ENCODE results near the gene DSTN. TPM values are rescaled to one million over a fixed set of nuclear protein-coding genes. Genes with fewer than 3 reads are reported as not detected.

The DSTN gene
- polyA plus RNA-seq, 5 donors, result 340 to 394 (median 376) TPM

- peak; percentile 67 to 77 for DNase-seq
These were observed 26.9 kb upstream of the DSTN start for GRCh38 chr20:17542993-17543412.

DNA sequence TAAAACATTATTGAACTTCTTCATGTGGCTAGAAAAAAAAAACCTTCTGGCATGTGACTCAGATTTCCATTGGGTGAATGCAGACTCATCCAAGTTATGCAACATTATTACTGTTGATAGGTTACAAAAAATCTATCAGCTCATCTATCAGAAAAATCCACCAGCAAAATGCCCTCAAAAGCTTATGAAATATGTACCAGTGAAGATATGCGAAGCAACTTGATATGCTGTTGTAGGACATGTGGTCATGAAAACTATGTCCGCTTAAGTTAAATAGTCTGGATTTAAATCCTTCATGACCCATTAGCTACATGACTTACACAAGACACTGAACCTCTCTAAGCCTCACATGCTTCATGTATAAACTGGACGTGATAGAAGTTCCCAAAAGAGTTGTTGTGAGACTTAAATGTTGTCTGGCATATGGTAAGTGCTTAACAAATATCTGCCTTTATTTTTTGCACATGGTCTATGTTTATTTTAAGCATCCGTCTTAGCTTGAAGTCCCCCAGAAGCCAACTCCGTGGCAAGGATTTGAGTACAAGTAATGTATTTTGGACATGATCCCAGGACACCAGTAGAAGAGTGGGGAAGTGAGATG lies 26.2 kb upstream of the DSTN start:
- DNase-seq, result peak; percentile 76 to 87

DNA sequence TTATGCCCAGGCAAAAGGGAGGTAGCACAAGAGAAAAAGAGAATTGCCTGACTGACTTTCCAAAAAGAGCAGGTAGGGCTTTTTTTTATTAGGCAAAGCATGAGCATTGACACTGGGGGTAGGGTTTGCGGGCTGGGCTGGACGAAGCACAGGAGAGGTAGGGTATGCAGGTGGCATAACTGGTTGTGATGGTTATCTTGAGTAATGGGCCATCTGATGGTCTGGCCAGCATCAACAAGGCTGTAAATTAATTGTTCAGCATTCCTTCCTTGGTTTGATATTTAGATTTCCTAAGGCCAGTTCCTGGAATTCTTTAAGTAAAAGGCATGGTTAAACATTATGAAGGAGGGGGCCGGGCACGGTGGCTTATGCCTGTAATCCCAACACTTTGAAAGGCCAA lies 24.7 kb upstream of the DSTN start:
- DNase-seq, result no peak

- no peak for DNase-seq
These were observed 20.7 kb upstream of the DSTN start for GRCh38 chr20:17549131-17549530.

- DNase-seq, result no peak
These were observed 14.8 kb upstream of the DSTN start for GRCh38 chr20:17555106-17555505.

DNA sequence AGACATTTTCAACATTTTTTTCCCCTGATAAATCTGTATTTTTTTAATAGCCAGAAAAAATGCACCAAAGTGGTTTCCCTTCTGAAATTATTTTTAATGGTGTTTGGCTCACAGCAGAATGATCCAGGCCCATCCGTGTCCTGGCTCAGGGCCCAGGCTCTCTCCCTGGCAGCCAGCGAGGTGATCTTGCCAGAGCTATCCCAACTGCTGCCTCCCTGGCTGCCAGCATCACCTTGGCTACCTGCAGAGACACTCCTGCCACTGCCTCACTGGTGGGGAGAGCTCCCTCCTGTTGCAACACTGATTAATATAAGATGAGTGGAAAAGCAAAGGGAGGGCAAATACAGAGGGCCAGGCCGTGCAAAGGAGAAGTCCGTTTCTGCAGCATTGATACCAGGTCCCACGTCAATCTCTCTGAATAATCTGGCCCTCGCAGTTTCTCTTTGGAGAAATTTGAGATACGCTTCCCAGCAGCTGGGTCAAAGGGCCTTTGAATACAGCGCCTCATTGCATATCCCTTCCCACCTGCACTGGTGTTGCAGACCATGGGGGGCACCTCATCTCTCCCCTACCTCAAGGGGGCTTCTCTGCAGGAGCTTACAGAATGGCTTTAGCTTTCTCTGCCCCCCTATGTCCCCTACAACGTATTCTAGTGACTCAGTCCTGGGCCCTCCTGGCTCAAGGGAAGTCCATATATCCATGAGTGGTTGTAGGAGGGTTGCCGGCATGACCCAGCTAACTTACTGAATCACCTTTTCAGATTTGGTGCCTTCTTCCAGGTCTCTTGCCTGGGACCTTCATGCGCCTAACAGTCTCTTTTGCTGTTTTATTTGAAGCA lies 12.8 kb upstream of the DSTN start:
- no peak for DNase-seq

DNA sequence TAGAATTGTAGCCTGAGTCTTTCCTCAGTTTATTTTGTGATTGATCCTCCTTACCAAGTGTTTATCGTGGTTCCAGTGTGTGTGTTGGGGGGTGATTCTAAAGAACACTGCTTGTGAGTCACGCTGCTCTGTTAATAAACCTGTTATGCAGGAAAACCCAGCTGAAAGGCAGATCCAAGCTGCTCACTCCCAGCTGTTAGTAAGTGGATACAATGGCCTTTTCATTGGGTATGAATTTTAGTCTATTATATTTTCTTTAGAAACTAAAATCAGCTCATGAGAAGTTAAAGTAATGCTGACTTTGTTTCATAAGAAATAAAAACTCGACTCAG lies 12.2 kb upstream of the DSTN start:
- no peak for DNase-seq

DNA sequence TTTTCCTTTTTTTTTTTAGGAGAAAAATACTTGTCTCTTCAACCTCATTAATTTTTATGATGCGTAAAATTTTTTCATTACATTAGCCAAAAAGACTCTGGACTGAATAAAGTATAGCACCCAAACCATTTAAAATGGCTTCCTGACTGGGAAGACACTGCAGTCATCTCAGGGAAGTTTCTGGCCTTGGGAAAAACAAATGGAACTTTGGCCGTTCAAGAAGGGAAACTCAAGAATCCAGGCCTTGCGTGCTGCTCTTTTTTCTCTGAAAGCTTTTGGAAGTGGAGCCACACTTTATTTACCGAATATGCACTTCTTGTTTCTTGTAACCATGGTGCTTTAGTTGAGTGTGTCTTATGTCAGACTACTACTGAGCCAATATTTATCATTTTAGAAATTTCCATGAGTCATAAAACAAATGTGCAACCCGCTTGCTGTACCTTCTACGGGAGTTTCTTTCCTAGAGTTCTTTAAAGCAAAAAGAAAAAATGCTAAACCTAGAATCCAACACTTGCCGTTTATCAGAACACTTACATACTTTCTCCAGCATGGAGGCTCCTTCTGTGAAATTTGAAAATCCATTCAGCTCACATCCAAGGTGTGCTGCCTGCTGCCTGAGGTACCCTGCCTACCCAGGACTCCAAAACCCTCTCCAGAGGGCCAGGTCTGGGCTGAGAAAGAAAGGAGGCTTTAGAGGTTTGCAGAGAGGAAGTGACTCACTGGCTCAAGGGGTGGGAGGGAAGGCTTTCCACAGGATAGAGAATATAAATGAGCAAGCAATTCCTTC lies 11.5 kb upstream of the DSTN start:
- no peak for DNase-seq

- DNase-seq, result no peak
These were observed 11.0 kb upstream of the DSTN start for GRCh38 chr20:17558941-17559304.

DNA sequence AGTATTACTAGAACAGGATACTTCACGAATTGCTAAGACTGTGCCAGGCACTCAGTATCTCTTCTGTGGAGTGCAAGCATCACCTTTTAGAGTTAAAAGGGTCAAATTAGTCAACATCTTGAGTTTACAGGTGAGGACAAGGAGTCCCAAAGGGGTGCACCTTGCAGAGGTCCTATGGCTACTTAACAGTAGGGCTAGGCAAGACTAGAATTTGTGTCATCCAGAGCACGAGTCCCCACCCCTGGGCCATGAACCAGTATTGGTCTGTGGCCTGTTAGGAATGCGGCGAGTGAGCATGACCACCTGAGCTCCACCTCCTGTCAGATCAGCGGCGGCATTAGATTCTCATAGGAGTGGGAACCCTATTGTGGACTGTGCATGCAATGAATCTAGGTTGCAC lies 10.5 kb upstream of the DSTN start:
- no peak for DNase-seq

- DNase-seq, result no peak
These were observed 9.4 kb upstream of the DSTN start for GRCh38 chr20:17560344-17561074.

DNA sequence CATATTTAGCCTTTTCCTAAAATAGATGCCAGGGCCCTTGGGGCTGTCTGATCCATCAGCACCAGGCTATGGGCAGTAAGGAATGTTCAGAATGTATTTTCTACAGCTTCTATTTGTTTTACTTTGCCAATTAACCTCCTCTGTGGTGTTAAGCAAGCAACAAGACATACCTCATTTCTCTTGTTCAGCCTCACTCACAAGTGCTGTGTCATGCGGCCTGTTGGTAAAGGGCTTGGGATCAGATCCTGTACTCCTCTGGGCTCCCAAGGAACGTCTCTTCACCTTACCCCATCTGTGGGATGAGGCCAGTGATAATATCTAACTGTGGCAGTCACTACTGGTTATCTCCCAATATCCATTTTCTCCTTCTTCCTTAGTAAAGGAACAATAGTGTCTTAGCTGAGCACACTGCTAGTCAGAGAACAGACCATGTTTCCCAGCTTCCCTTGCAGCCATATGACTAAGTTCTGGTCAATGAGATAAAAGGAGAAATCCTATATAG lies 7.0 kb upstream of the DSTN start:
- no peak for DNase-seq

GRCh38 chr20:17565169-17565845 lies 4.6 kb upstream of the DSTN start:
- DNase-seq, result no peak

DNA sequence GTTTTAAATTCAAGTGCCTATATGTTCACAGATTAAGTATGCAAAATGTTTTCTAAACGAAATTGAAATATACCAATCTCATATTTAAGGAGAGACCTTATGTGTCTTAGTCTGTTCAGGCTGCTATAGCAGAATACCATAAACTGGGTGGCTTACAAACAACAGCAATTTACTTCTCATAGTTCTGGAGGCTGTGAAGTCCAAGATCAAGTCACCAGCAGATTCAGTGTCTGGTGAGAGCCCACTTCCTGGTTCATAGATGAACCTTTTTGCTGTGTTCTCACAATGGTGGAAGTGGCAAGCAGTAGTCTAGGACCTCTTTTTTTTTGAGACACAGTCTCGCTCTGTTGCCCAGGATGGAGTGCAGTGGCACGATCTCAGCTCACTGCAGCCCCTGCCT lies 3.5 kb upstream of the DSTN start:
- no peak for DNase-seq

- DNase-seq, result no peak
These were observed 1.7 kb upstream of the DSTN start for GRCh38 chr20:17568045-17568788.

DNA sequence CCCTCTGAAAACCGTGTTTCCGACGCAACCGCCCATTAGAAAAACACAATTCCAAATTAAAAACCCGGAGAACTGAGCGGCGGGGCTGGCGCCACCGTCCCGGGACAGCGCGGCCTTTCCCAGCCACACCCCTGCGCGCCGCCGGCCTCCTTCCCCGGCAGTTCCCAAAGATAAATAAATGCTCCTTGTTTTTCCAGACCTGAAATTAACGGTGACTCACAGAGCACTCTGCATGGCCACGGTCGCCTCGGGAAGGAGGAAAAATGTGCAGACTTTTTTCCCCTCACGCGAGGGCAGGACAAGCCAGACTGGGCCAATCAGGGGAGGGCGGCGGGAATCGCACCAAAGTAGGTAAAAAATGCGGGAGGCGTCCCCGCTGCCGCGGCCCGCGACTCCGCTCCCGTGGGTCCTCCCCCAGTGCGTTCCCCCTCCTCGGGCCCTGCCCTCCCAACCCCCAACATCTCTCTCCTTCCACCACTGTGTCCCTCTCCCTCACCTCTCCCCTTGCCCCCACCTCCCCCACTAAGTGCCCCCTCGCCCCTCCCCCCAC lies 828 bp upstream of the DSTN start:
- peak in 1 of 2 donors; percentile 76 for DNase-seq

DNA sequence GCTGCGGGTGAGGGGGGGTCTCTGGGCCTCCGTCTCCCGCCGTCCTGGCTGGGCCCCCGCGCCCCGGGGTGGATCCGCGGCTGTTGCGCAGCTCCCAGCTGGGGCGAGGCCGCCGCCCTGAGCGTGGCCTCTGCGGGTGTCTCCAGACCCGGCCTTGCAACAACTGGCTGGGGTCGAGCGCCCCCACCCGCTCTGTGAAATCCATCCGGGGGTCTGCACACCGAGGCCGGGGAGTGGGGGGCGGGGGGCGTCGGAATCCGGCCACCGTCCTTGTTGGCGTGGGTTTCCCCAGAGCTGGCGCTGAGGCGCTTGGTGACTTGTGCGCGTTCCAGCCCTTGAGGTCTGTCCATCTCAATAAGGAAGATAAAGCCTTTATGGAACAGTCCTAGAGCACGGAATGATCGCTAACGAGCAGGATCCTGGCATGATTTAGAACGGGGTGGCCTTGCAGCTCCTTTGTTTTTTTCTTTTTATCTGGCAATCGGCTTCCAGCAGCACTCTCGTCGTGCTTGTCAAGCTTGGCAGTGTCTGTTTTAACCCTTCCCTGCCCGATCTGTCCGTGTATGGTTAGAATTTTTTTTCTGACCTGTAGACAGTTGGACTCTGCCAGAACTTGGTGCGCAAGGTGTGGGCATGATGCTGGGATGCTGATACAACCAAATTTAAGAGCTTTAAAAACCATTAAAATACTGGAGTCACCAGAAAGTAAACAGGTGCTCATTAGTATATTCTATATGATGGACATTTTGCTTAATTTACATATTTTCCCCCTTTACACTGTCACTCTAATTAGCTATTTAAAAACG lies 675 bp downstream of the DSTN start:
- peak in 1 of 2 donors; percentile 70 for DNase-seq

DNA sequence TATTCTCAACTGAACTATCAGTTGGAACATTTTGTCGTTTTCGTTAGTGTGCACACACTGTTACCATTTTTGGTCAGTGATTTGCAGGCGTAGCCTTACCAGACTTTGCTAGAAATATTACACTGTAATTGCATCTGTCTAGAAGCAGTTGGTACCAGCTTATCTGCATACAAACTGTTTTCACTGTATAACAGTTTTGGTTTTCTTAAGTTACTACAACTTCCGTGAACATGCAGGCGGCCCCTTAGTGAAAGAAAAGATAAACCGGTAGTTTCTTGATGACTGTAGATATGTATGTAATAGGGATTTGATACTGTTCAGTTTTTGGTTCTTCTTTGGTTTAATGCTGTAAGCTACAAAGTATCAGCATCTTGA lies 1.3 kb downstream of the DSTN start:
- DNase-seq, result no peak

GRCh38 chr20:17572034-17572638 lies 2.3 kb downstream of the DSTN start:
- no peak for DNase-seq
